G401 (cell line): ENCODE data around the gene TAPBPL. TPM values are rescaled to one million over a fixed set of nuclear protein-coding genes. Genes with fewer than 3 reads are reported as not detected.

ENCODE experiments used
- DNase-seq: peaks from one replicate; pipeline ENCODE4 v3.0.0-alpha.2; 2015; ENCODE audit warnings: low spot score
- in situ Hi-C: cut with HindIII; loops from 2 replicates; pipeline ENCODE4 v1.10.0; 2016; ENCODE audit warnings: low sequenced_read_pairs, mixed read lengths
- total RNA-seq: library from RNA; depleted of rRNA; stranded (reverse); fragments of >200 nt; shearing (Covaris generic); gene quantifications from 2 replicates; pipeline ENCODE4 v1.2.3, GENCODE V29; 2014

TAPBPL gene
- total RNA-seq, 1 experiment from 2014 or later, result not detected

DNA sequence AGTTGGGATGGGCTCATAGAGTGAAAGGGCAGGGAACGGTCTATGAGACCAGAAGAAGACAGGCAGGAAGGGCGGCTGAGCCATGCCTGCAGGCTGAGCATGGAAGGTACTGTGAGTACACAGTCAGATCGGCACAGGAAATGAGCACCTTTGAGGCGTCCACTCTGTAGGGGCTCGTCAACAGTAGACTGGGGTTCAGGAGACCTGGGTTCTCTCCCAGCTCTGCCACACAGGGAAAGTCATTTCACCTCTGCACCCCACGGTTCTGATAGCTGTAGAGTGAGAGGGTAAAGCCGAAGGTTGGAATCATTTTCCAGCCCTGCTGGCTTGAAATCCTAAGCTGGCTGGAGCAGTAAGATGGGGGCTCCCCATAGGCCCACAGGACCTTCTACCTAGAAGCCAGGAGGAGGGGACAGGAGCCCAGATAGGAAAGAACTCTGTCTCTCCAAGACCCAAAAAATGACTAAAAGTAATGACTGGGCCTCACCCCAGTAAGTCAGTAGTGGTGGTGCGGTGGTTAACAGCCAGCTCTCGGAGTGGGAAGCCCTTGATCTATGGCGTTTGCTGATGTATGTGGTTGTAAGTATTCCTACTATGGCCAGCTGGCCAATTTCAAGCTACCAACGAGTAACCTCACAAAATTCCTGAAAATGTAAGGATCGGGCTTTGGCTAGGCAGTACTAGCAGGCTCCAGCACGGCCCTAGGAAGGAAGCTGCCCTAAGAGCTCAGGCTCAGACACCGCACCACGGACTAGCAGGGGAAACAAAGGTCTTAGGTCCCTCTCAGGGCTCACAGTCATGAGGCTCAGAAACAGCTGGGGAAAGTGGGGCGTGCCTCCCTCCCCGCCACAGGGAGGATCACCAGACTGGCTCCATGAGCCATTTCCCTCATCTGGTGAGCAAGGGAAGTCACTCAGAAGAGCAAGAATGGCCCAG lies 17.4 kb upstream of the TAPBPL start:
- DNase-seq, result no peak
- in situ Hi-C loops, result no loop called here

GRCh38 chr12:6435961-6436715 lies 15.7 kb upstream of the TAPBPL start:
- in situ Hi-C loops, result no loop called here

DNA sequence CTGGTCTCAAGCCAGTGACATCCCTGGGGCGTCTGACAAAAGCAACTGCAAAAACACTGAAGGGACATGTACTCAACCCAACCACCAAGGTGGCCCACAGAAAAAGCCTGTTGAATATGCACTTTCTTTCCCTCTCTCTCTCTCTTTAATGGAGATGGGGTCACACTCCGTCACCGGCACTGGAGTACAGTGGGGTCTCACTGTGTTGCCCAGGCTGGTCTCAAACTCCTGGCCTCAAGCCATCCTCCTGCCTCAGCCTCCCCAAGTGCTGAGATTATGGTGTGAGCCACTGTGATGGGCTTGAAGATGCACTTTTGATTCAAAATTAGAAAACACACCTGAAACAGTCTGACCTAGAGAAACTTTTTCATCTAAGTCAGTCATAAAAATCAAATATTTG lies 14.3 kb upstream of the TAPBPL start:
- no peak for DNase-seq
- in situ Hi-C loops, result no loop called here

More at GRCh38 chr12:6435961-6436715, 15.7 kb upstream of the TAPBPL start:
- no peak for DNase-seq

- in situ Hi-C loops, result no loop called here
- no peak for DNase-seq
Observed at GRCh38 chr12:6438345-6438744, 13.5 kb upstream of the TAPBPL start.

DNA sequence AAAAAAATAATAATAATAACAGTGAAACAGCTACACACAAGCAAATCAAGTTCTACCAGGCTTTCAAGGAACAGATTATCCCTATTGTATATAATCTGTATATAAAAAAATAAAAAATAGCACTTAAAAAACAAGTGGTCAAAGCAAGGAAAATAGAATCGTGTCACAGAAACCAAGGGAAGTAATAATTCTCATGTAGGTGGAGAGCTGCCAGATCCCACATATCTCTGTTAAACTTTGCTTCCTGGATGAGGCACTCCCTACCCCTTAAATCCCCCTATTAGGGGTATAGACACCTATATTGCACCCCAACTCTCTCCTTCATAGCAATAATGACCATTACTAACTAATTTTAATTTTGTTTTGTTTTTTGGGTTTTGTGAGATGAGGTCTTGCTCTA lies 11.5 kb upstream of the TAPBPL start:
- in situ Hi-C loops, result no loop called here
- no peak for DNase-seq

DNA sequence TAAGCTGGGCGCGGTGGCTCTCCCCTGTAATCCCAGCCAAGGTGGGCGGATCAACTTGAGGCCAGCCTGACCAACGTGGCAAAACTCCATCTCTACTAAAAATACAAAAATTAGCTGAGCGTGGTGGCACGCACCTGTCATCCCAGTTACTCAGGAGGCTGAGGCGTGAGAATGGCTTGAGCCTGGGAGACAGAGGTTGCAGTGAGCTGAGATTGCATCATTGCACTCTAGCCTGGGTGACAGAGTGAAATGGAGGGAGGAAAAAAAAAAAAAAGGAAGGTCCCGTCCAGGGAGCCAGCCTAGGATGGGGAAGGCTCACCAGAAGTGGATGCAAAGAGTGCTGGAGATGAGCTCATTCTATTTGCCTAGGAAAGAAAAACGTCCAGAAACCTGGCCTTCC lies 9.0 kb upstream of the TAPBPL start:
- DNase-seq, result no peak
- in situ Hi-C loops, result no loop called here

DNA sequence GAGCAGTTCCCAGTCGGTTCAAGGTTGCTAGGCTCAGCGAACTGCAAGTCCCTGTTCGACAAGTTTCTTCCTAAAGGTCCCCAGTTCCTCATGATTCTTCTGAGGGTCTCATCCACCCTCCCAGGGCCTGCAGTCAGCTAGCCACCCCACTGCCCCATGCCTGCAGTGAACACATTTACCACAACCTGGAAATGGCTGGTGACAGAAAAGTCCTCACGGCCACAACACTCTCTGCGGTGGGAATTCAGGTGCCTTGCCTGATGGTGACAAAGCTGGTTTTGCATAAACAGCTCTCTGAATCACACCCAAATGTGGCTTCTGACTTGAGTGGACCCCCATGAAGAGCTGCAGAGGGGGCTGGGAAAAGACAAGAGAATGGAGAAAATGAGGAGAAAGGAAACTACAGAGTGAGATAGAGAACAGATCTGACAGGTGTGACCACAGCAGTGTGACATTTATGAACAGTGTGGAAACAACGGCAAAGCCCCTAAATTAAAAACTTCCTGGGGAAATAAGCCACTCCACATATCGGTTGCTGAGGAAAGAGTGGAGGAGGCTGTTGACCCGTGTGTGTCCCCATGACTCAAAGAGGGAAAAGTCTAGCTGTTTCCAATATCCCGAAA lies 8.4 kb upstream of the TAPBPL start:
- in situ Hi-C loops, result no loop called here
- DNase-seq, result no peak

DNA sequence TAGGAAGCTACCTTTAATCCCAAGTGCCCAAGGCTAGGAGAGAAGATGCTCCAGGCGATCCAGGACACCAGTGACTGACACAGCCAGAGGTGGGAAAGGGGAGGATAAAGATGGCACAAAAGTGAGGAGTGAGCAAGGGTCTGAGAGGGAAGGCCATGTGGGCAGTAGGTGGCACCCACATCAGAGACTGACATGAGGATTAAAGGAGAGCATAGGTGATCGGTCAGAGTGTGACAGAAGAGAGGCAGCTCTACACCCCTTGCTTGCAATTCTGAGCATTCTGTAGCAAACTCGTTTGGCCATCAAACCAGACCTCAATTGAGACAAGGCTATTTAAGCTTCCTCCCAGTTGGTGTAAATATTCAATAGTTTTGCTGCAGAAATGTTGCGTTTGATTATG lies 7.8 kb upstream of the TAPBPL start:
- in situ Hi-C loops, result no loop called here
- DNase-seq, result no peak

DNA sequence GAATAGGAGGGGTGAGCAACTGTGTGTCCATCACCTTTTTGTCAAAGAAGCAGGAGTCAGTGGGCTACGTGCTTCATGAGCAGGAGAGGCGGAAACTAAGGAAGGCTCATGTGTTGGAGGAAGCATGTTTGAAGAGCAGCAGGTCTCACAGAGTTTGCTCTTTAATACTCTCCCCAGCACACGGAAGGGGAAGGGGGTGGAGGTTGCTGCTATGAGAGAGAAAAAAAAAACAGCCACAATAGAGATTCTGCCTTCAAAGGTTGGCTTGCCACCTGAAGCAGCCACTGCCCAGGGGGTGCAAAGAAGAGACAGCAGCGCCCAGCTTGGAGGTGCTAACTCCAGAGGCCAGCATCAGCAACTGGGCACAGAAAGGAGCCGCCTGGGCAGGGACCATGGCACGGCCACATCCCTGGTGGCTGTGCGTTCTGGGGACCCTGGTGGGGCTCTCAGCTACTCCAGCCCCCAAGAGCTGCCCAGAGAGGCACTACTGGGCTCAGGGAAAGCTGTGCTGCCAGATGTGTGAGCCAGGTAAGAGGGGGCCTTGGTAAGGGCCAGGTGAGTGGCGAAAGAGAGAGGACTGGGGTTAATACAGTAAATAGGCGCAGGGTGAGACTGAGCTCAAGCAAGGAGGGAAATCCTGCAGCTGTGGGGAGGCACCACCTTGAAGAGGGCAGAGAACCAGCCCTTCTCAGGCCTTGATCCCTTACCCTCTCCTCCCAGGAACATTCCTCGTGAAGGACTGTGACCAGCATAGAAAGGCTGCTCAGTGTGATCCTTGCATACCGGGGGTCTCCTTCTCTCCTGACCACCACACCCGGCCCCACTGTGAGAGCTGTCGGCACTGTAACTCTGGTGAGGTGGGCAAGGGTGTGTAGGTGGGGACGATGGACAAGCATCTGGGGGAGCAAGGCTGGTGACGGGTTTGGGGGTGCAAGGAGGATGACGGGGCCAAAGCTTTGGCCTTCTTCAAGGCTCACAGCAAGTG lies 6.8 kb upstream of the TAPBPL start, which contains the start of gene CD27:
TSS of gene CD27 (plus strand) at position 252 of the 985 bp plus-strand sequence. CDS start at position 393, 141 bp downstream.
- in situ Hi-C loops, result no loop called here

GRCh38 chr12:6450091-6450868 lies 1.6 kb upstream of the TAPBPL start:
- in situ Hi-C loops, result no loop called here
- no peak for DNase-seq

More for the DNA sequence above, 6.8 kb upstream of the TAPBPL start, which contains the start of gene CD27:
- DNase-seq, result no peak

DNA sequence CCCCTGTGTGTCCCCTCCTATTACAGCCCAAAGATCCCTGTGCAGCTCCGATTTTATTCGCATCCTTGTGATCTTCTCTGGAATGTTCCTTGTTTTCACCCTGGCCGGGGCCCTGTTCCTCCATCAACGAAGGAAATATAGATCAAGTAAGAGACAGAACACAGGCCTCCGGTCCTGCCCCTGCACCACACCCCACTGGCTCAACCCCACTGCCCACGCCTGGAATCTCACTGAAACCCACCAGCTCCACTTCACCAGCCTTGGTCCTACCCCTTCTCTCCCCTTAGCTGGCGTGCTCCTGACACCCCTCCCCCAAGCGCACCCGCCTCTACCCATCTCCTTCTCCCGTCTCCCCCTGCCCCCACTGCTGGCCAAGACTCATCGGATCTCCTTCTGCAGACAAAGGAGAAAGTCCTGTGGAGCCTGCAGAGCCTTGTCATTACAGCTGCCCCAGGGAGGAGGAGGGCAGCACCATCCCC lies 934 bp upstream of the TAPBPL start:
- DNase-seq, result no peak
- in situ Hi-C loops, result no loop called here

DNA sequence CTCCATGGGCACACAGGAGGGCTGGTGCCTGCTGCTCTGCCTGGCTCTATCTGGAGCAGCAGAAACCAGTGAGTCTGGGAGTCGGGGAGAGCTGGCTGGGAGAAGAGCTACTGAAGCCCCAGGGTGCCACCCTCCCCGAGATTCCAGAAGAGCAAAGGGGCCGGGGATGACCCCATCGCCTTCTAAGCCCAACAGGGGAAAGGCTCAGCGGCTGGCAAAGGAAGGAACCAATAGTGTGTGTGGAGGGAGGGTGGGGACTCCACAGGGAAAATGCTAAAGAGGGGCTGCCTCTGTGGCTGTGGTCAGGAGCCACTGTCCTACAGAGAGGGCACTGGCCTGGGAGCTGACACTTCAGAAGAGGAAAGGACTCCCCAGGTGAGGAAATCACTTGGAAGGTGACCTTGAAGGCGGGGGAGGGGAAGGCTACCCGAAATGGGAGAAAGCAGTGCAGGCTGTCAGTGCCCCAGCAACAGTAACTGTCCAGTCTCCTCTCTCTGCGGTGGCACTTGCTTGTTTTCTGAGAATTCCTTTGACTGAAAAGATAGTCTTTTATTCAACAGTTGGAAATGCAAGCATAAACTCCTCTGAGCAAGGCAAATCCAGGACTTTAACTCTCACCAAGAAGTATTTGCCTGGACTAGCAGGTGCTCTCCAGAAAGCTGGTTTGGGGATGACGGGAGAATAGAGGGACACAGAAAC lies 552 bp downstream of the TAPBPL start:
- peak; percentile 31 for DNase-seq
- in situ Hi-C loops, result no loop called here

DNA sequence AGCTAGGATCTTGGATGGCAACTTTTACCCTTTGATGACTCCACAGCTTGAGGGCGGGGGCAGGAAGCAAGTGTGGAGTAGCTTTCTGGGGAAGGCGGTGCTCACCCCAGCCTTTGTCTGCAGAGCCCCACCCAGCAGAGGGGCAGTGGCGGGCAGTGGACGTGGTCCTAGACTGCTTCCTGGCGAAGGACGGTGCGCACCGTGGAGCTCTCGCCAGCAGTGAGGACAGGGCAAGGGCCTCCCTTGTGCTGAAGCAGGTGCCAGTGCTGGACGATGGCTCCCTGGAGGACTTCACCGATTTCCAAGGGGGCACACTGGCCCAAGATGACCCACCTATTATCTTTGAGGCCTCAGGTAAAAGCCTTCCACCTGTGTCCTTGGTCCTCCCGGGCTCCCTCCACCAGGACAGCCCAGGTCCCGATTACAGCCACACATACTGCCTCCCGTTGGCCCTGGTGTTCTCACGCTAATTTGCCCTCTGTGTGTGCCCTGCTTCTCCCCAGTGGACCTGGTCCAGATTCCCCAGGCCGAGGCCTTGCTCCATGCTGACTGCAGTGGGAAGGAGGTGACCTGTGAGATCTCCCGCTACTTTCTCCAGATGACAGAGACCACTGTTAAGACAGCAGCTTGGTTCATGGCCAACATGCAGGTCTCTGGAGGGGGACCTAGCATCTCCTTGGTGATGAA lies 1.2 kb downstream of the TAPBPL start:
- in situ Hi-C loops, result no loop called here
- no peak for DNase-seq

- in situ Hi-C loops, result no loop called here
- DNase-seq, result no peak
Observed at GRCh38 chr12:6457220-6457945, 5.5 kb downstream of the TAPBPL start.

DNA sequence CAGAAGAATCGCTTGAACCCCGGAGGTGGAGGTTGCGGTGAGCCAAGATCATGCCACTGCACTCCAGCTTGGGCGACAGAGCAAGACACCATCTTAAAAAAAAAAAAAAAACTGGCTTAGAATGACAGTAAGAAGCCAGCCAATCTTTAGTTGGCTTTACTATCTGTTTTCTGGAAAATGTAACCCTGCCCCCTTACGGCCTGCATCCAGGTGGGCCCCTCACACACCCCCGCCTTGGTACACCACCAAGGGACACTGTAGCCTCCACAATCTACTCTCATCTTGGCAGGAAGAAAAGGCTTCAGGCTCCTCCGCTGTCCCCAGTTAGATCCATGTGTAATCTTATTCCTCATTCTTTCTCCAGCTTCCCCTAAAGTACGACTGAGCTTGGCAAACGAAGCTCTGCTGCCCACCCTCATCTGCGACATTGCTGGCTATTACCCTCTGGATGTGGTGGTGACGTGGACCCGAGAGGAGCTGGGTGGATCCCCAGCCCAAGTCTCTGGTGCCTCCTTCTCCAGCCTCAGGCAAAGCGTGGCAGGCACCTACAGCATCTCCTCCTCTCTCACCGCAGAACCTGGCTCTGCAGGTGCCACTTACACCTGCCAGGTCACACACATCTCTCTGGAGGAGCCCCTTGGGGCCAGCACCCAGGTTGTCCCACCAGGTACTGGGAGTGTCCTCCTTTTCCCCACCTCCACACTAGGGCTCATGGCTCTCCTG lies 6.6 kb downstream of the TAPBPL start:
- in situ Hi-C loops, result no loop called here
- no peak for DNase-seq

- DNase-seq, result no peak
- in situ Hi-C loops, result no loop called here
Observed at GRCh38 chr12:6459004-6459337, 7.1 kb downstream of the TAPBPL start.
